Activated T-helper 1 cell treated with anti-CD3 and anti-CD28 coated beads, Interleukin-2, amount 50 U/mL, for 16 hours (primary cell): ENCODE results near the gene ADCY4.
"Not testable (repeated sequence)": the region's sequence is repeated elsewhere in the genome, so short reads cannot be mapped to it uniquely, and the experiment has no call there.

ENCODE experiments used
- DNase-seq, 2 donors: peaks; one replicate each; pipeline ENCODE4 v3.0.0-alpha.2; 2020; ENCODE audit warnings: low read depth in 1 of 2, low spot score in 1 of 2

Gene ADCY4

GRCh38 chr14:24339284-24340151 is 4.6 kb upstream of the ADCY4 start, which contains the start of gene RIPK3:
Gene RIPK3, minus strand, starts transcription at chr14:24339991. Its CDS starts 165 bp downstream, at chr14:24339826.
- peak; percentile 39 to 44 for DNase-seq

GRCh38 chr14:24338843-24339242 is 4.0 kb upstream of the ADCY4 start:
- no peak for DNase-seq

GRCh38 chr14:24337824-24338175 is 2.9 kb upstream of the ADCY4 start:
- DNase-seq: no peak

- DNase-seq: no peak
Observed at GRCh38 chr14:24337144-24337823, 2.4 kb upstream of the ADCY4 start.

DNA sequence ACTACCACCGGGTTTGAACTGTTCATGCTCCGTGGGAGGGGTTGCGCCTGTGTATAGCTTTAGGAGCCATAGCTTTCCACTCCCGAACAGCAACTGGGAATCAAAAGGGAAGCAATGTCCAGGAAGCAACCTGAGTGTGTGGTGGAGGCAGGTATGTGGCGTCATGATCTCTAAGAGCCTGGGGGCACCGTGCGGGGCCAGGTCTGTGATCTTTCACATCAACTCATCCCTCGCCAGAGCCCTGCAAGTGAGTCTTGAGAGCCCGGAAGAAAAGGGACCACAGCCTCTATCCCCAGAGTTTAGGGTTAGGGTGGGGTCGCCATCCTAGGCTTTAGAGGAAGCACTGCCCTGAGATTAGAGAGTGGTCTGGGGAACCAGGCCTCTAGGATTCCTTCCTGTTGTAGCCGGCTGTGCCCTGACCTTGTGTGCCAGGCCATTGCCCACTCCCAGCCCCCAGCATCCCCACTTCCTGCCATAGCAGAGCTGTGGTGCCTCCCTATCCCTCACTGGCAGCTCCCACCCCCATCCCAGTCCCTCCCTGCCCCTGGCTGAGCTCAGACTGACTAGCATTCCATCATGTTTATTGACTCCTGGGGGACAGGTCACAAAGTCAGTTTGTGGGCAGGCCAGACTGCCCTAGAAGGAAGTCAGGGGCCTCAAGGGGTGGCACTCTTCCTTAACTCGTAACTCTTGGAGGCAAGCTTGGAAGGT is 745 bp upstream of the ADCY4 start:
- no peak for DNase-seq

DNA sequence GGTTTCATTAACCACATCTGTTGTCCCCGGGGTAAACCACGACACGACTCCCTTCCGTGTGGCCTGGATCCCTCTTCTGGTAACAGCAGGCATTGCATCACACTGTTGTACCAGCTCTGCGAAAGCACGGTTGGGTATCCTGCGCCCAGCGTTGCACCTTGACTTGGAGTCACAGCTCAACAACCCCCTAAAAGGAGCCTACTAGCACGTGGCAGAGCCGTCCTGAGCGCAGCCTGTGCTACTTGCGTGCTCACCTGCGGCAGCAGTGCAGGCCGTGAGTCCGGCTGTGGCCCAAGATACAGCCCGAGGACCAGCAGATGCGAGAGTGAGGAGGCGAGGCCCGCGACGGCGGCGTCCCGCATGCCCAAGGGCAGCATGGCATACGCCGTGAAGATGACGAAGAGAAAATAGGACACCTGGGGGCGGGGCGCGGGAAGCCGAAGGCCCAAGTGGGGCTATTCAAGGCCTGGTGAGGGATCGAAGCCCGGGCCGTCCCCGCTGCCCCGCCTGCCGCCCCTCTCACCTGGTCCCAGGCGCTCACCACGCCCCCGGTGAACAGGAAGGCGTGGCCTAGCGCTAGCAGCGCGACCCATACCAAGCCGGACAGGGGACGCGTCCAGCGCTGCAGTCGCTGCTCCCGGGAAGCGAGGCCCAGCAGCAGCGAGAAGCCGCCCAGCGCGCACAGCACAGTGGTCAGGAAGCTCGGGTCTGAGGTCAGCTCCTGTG is 2.4 kb downstream of the ADCY4 start:
- peak; percentile 64 to 71 for DNase-seq

DNA sequence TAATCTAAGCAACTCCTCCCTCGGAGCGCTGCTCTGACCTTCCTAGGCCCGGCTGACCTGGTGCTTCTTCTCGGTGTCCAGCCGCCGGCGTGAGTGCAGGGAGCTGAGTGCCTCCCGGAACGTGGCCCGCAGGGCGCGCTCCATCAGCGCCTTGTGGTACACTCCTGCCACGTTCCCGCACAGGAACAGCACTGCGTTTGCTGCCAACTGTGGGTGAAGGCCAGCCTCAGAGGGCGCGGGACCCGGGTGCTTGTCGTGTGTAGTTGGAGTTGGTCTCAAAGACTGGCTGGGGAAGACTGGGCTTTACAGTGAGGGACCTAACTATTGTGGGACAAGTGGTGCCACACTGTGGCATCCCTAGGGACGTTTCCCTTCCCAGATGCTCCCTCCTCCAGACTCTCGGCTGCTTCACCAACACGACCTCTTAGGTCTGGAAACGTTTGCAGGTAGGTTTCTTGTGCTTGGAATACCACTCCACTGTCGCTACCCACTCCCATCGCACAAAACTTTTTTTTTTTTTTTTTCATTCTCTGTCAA is 3.1 kb downstream of the ADCY4 start:
- no peak for DNase-seq

- no peak for DNase-seq
Observed at GRCh38 chr14:24330973-24331674, 3.7 kb downstream of the ADCY4 start.

GRCh38 chr14:24329736-24330135 is 5.1 kb downstream of the ADCY4 start:
- DNase-seq: peak in 1 of 2 donors; percentile 23

- no peak for DNase-seq
Observed at GRCh38 chr14:24329073-24329663, 5.7 kb downstream of the ADCY4 start.

DNA sequence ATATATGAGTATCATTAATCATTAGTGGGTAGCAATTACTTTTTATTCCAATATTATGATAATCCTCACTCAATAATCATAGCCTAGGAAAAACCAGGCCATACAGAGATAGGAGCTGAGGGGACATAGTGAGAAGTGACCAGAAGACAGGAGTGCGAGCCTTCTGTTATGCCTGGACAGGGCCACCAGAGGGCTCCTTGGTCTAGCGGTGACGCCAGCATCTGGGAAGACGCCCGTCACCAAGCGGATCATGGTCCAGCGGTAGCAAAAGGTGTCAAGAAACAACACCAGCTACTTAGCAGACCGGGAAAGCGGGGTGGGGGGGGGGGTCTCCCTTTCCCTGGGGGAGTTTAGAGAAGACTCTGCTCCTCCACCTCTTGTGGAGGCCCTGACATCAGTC is 7.0 kb downstream of the ADCY4 start:
- not testable (repeated sequence) for DNase-seq

- DNase-seq: no peak
Observed at GRCh38 chr14:24327303-24327702, 7.6 kb downstream of the ADCY4 start.

GRCh38 chr14:24325963-24326362 is 8.9 kb downstream of the ADCY4 start:
- DNase-seq: no peak

DNA sequence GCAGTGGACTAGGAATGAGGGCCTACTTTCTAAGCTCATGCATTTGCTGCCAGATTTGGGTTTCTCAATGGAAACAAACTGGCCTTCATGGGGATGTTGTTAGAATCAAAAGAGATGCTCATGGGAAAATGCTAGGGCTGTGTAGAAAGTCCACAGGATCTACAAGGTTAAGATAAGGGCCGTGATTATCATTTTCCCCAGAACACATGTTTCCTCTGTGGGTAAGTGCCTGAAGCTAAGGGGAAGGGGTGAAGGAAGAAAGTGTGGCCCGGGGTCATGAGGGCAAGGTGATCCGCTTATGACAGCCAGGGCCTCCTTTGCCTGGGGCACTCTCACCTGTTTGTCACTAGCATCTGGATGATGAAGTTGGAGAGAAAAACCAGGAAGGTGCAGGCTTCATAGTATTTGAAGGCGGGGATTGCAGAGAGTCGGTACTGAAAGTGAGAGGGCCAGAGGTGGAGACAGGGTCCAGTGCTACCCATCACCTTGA is 9.8 kb downstream of the ADCY4 start:
- no peak for DNase-seq

DNA sequence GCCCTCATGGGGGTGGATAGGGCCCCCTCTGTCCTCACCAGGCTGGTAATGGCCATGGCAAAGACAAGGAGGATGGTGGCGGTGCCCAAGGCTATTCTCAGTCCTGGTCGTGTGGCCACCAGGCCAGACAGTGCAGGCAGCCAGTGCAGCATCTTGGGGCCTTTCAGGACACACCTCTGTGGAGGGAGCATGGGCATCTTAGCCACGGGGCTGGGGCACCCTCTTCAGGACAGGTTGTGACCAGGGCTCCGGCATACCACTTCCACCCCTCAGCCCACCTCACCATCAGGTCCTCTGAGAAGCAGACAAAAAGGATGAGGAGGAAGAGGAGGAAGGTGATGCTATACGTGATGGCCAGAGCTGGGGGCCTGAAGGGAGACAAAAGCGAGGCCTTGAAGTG is 10.8 kb downstream of the ADCY4 start:
- DNase-seq: no peak

DNA sequence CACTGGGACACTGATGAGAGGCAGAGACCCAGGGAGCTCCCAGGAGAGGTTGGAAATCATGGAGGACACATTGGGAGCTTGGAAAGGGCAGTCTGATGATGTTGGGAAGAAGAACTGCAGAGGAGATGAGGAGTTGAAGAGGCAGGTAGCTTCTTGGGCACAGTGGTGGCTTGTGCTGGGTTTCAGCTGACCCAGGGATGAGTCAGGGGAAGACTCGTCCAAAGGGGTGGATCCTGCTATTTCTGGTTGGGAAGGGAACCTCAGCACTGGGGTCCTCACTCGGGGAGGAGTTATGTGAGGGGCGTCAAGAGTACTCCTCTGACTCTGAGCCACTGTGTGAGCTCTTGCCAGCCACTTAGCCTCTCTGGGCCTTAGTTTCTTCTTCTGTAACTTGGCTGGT is 11.5 kb downstream of the ADCY4 start:
- DNase-seq: no peak

- no peak for DNase-seq
Observed at GRCh38 chr14:24322672-24323071, 12.2 kb downstream of the ADCY4 start.

GRCh38 chr14:24321212-24321975 is 13.5 kb downstream of the ADCY4 start:
- DNase-seq: no peak
